Esophagus squamous epithelium (tissue), 5 donors: Measurements from ENCODE around the gene TBXAS1. TPM values are rescaled to one million over a fixed set of nuclear protein-coding genes. Genes with fewer than 3 reads are reported as not detected.

Experiments used
- DNase-seq: peaks from one replicate; lab custom pipeline; 2025; lab: John Stamatoyannopoulos, UW
- H3K27ac ChIP-seq, 4 donors: fragments of 200-600 bp; sonication (generic); one replicate each; pipeline ENCODE4 v1.5.1; 2016 to 2019; ENCODE audit warnings: mild to moderate bottlenecking in 1 of 4
- H3K27me3 ChIP-seq, 4 donors: fragments of 200-600 bp; sonication (generic); 1 replicate in 3 of 4; 2 replicates in 1 of 4; pipeline versions ENCODE4 v1.5.1 to v1.6.0; 2017 to 2021; ENCODE audit warnings: antibody characterized with exemption in 1 of 4
- H3K36me3 ChIP-seq, 3 donors: fragments of 200-600 bp; sonication (generic); one replicate each; pipeline ENCODE4 v1.5.1; 2016 to 2019
- H3K4me1 ChIP-seq, 3 donors: fragments of 200-600 bp; sonication (generic); one replicate each; pipeline ENCODE4 v1.5.1; 2017 to 2019
- H3K4me3 ChIP-seq, 4 donors: fragments of 200-600 bp; sonication (generic); 1 replicate in 3 of 4; 2 replicates in 1 of 4; pipeline ENCODE4 v1.5.1; 2016 to 2019; ENCODE audit warnings: mild to moderate bottlenecking in 2 of 4, moderate library complexity in 1 of 4
- H3K9me3 ChIP-seq, 3 donors: fragments of 200-600 bp; sonication (generic); one replicate each; pipeline ENCODE4 v1.5.1; 2016 to 2019
- CTCF ChIP-seq, 6 experiments: fragments of 450-650 bp in 4 of 6; fragments of 200-600 bp in 2 of 6; sonication (generic) in 2 of 6; IDR thresholded peaks; one replicate each; pipeline ENCODE4 v1.5.1; 2016 to 2019; ENCODE audit warnings: antibody characterized with exemption in 6 of 6, mild to moderate bottlenecking in 4 of 6, moderate library complexity in 4 of 6
- POLR2A ChIP-seq, 4 donors: fragments of 450-650 bp; IDR thresholded peaks; one replicate each; pipeline ENCODE4 v1.6.1; 2017; ENCODE audit warnings: antibody characterized with exemption in 4 of 4, mild to moderate bottlenecking in 4 of 4, moderate library complexity in 3 of 4
- WGBS, 2 donors: methylation state at CpG; one replicate each; pipeline ENCODE4 v1.1.5; 2018; 5-methylcytosine and 5-hydroxymethylcytosine counted together
- intact Hi-C: fragments of 100-400 bp; cut with DNase I; formaldehyde crosslinking; loops from one replicate; pipeline ENCODE4 v1.15.0; 2022
- total RNA-seq, 4 donors: library from RNA; depleted of rRNA; stranded (reverse); fragments of >200 nt; gene quantifications; one replicate each; pipeline ENCODE4 v1.1.0, GENCODE V29; 2016
- donor health status: DM: yes; HTN: yes; CAD: no.

TBXAS1 gene
- total RNA-seq, 4 donors from 2014 or later: 9.4 to 24.8 (median 17.8) TPM

GRCh38 chr7:140035400-140036223 lies 206.5 kb downstream of the TBXAS1 start:
- no peaks in the 10 kb centered on the region for H3K27me3 ChIP-seq
- intact Hi-C loops: no loop called here
- H3K36me3 ChIP-seq: peaks cover 0 to 85% (median 10%) of the 10 kb centered on the region in 3 donors
- no peaks in the 10 kb centered on the region for H3K9me3 ChIP-seq
- TF ChIP-seq CTCF (IDR thresholded peaks at IDR 0.05) (no peak), POLR2A (IDR thresholded peaks at IDR 0.05) (no peak)
- H3K27ac ChIP-seq: no peak overlapping the region
- 77 to 80% methylated on average over 4 to 5 of the region's 7 CpGs for WGBS, 2 donors
- H3K4me3 ChIP-seq: no peak overlapping the region
- no peaks in the 10 kb centered on the region for H3K4me1 ChIP-seq
- DNase-seq: no peak

GRCh38 chr7:140036224-140036962 lies 207.3 kb downstream of the TBXAS1 start:
- H3K36me3 ChIP-seq: peaks cover 0 to 85% (median 16%) of the 10 kb centered on the region in 3 donors
- TF ChIP-seq CTCF (IDR thresholded peaks at IDR 0.05) (no peak), POLR2A (IDR thresholded peaks at IDR 0.05) (no peak)
- H3K27me3 ChIP-seq: no peaks in the 10 kb centered on the region
- no peaks in the 10 kb centered on the region for H3K4me1 ChIP-seq
- WGBS, 2 donors: 68 to 73% methylated on average over 9 to 11 of the region's 11 CpGs
- intact Hi-C loops: no loop called here
- H3K9me3 ChIP-seq: no peaks in the 10 kb centered on the region
- no peak overlapping the region for H3K4me3 ChIP-seq
- H3K27ac ChIP-seq: no peak overlapping the region
- no peak for DNase-seq

- TF ChIP-seq POLR2A (IDR thresholded peaks at IDR 0.05) (no peak), CTCF (IDR thresholded peaks at IDR 0.05) (no peak)
- intact Hi-C loops: no loop called here
- Histone ChIP-seq H3K4me3 (no peak overlapping the region), H3K27me3 (no peaks in the 10 kb centered on the region), H3K9me3 (no peaks in the 10 kb centered on the region), H3K27ac (no peak overlapping the region), H3K4me1 (no peaks in the 10 kb centered on the region), H3K36me3 (peaks cover 0 to 92% (median 20%) of the 10 kb centered on the region in 3 donors)
- WGBS, 2 donors: 63 to 82% methylated on average over 7 of the region's 7 CpGs
- no peak for DNase-seq
These were observed 210.0 kb downstream of the TBXAS1 start for GRCh38 chr7:140039066-140039465.

- no peaks in the 10 kb centered on the region for H3K4me1 ChIP-seq
- H3K36me3 ChIP-seq: peaks cover 0 to 93% (median 20%) of the 10 kb centered on the region in 3 donors
- intact Hi-C loops: no loop called here
- H3K4me3 ChIP-seq: no peak overlapping the region
- H3K27me3 ChIP-seq: no peaks in the 10 kb centered on the region
- H3K9me3 ChIP-seq: no peaks in the 10 kb centered on the region
- H3K27ac ChIP-seq: no peak overlapping the region
- no peak for DNase-seq
- TF ChIP-seq CTCF (IDR thresholded peaks at IDR 0.05): no peak
- TF ChIP-seq POLR2A (IDR thresholded peaks at IDR 0.05): no peak
- whole genome bisulfite sequencing, 2 donors: 93% methylated on average over 3 of the region's 12 CpGs; no CpG with 5 or more reads in 1 of the 2 donors
These were observed 210.8 kb downstream of the TBXAS1 start for GRCh38 chr7:140039896-140040295.
